HL-60 (cell line): Measurements from ENCODE around the gene RNFT2.

ENCODE experiments used
- DNase-seq, 2 experiments: peaks; one replicate each; pipeline ENCODE4 v3.0.0-alpha.2; 2010 to 2020; ENCODE audit warnings: low read depth in 1 of 2, low spot score in 1 of 2
- H3K27ac ChIP-seq: fragments of 250-450 bp; sonication (Bioruptor Pico); replicated peaks from 2 replicates; pipeline ENCODE4 v1.5.1; 2020; ENCODE audit warnings: mild to moderate bottlenecking, moderate library complexity
- H3K27me3 ChIP-seq: fragments of 250-450 bp; sonication (Bioruptor Pico); 2 replicates; pipeline ENCODE4 v1.5.1; 2021; ENCODE audit warnings: mild to moderate bottlenecking, moderate library complexity; ENCODE audit not compliant: insufficient read depth, poor library complexity, severe bottlenecking
- H3K4me3 ChIP-seq: replicated peaks from 2 replicates; pipeline ENCODE4 v1.5.1; 2011; ENCODE audit warnings: mild to moderate bottlenecking, control low read depth, low read length; ENCODE audit not compliant: insufficient read depth
- CTCF ChIP-seq: IDR thresholded peaks from one replicate; pipeline ENCODE4 v1.5.1; 2011; ENCODE audit warnings: low read length, control low read depth, inconsistent platforms; ENCODE audit not compliant: insufficient read depth
- GABPA ChIP-seq: IDR thresholded peaks from 2 replicates; pipeline ENCODE4 v1.6.1; 2012; ENCODE audit warnings: low read depth
- POLR2AphosphoS5 ChIP-seq: IDR thresholded peaks from 2 replicates; pipeline ENCODE4 v1.6.1; 2012; ENCODE audit warnings: low read depth
- REST ChIP-seq: IDR thresholded peaks from 2 replicates; pipeline ENCODE4 v1.6.1; 2012; ENCODE audit warnings: low read depth; ENCODE audit not compliant: insufficient replicate concordance
- SPI1 ChIP-seq: IDR thresholded peaks from 2 replicates; pipeline ENCODE4 v1.6.1; 2012; ENCODE audit warnings: low read depth, mild to moderate bottlenecking, borderline replicate concordance

The RNFT2 gene

GRCh38 chr12:116713527-116713926 is 24.6 kb upstream of the RNFT2 start:
- Histone ChIP-seq H3K4me3 (no peak overlapping the region), H3K27ac (no peak overlapping the region), H3K27me3 (no peaks in the 10 kb centered on the region)
- TF ChIP-seq CTCF = no peak
- no peak for TF ChIP-seq GABPA
- no peak for TF ChIP-seq POLR2AphosphoS5
- TF ChIP-seq SPI1 = no peak
- DNase-seq = no peak

- TF ChIP-seq CTCF (no peak), POLR2AphosphoS5 (no peak), GABPA (no peak), SPI1 (no peak), REST (no peak)
- H3K27me3 ChIP-seq = no peaks in the 10 kb centered on the region
- no peak overlapping the region for H3K4me3 ChIP-seq
- H3K27ac ChIP-seq = no peak overlapping the region
- no peak for DNase-seq
These were observed 23.9 kb upstream of the RNFT2 start for GRCh38 chr12:116714175-116714574.

GRCh38 chr12:116717466-116718437 is 20.4 kb upstream of the RNFT2 start:
- TF ChIP-seq CTCF (no peak), GABPA (no peak), REST (no peak), POLR2AphosphoS5 (no peak)
- no peak for DNase-seq
- Histone ChIP-seq H3K4me3 (no peak overlapping the region), H3K27me3 (no peaks in the 10 kb centered on the region), H3K27ac (no peak overlapping the region)
